Fibroblast of pulmonary artery (primary cell): Measurements from ENCODE around the gene SLC30A10.
A peak's percentile ranks its signal among the peaks of the same experiment; 100 is the strongest.
"Not testable (repeated sequence)": the region's sequence is repeated elsewhere in the genome, so short reads cannot be mapped to it uniquely, and the experiment has no call there.

Experiments used
- DNase-seq: peaks from one replicate; pipeline ENCODE4 v3.0.0-alpha.2; 2010; ENCODE audit warnings: low read depth
- H3K4me3 ChIP-seq: replicated peaks from 2 replicates; pipeline ENCODE4 v1.5.1; 2011; ENCODE audit warnings: low read depth, mild to moderate bottlenecking, control low read depth, low read length, moderate library complexity
- TF ChIP-seq, protein P1 (sequence below): IDR thresholded peaks from 2 replicates; pipeline ENCODE4 v1.5.1; 2011; ENCODE audit warnings: mild to moderate bottlenecking, control low read depth, low read length, inconsistent platforms; ENCODE audit errors: missing control alignments

SLC30A10 gene

DNA sequence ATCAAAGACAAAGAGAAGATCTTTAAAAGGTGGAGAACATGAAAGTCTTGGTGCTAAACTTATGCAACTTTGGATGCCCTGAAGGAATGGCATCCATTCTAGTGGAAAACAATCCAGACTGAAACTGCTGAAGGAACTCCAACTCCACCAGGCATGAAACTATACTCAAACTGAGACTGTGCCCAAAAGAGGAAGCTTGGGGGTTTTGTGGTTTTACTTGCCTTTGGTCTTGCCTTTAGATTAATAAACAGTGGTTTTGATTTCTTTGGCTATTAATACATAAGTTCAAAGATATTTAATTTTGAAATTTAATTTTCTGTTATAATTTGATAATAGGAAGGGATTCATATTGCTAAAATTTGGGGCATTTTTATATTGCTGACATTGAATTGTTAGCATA lies 17.4 kb upstream of the SLC30A10 start:
- H3K4me3 ChIP-seq = no peak overlapping the region
- TF ChIP-seq, protein P1, sequence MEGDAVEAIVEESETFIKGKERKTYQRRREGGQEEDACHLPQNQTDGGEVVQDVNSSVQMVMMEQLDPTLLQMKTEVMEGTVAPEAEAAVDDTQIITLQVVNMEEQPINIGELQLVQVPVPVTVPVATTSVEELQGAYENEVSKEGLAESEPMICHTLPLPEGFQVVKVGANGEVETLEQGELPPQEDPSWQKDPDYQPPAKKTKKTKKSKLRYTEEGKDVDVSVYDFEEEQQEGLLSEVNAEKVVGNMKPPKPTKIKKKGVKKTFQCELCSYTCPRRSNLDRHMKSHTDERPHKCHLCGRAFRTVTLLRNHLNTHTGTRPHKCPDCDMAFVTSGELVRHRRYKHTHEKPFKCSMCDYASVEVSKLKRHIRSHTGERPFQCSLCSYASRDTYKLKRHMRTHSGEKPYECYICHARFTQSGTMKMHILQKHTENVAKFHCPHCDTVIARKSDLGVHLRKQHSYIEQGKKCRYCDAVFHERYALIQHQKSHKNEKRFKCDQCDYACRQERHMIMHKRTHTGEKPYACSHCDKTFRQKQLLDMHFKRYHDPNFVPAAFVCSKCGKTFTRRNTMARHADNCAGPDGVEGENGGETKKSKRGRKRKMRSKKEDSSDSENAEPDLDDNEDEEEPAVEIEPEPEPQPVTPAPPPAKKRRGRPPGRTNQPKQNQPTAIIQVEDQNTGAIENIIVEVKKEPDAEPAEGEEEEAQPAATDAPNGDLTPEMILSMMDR = no peak
- DNase-seq = no peak

DNA sequence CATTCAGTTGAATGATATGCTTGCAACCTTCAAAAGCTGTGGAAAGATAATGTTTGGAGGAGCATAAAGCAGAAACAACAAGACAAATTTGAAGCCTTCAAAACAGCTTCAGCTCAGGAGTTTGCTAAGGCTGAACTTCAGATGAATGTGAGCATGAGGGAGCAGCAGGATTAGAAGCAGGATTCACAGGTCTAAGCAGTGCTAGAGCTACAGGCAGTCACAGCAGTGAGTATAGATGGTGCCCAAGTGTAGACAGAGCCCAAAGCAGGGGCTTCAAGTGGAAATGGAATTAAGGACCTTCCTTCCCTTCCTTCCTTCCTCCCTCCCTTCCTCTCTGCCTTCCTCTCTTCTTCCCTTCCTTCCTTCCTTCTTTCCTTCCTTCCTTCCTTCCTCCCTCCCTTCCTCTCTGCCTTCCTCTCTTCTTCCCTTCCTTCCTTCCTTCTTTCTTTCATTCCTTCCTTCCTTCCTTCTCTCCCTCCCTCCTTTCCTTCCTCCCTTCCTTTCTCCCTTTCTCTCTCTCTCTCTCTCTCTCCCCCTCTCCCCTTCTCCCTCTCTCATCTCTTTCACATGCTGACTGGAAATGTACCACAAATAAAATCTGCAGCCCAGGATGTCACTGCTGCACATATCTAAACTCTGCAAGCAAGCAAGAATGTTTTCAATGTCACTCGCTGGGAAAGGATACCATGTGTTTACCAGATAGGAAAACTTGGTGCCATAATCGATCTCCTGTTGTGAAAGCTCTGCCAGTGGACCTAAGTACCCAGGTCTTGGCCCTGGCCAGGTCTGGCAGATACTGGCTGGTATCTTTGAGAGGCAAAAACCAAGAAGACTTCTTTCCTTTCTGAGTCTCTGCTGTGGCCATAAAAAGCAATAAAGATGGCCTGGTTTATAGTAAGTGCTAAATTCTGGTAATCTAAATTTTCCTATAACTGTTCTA lies 13.1 kb upstream of the SLC30A10 start:
- H3K4me3 ChIP-seq = no peak overlapping the region
- TF ChIP-seq, protein P1 = no peak
- DNase-seq = no peak

DNA sequence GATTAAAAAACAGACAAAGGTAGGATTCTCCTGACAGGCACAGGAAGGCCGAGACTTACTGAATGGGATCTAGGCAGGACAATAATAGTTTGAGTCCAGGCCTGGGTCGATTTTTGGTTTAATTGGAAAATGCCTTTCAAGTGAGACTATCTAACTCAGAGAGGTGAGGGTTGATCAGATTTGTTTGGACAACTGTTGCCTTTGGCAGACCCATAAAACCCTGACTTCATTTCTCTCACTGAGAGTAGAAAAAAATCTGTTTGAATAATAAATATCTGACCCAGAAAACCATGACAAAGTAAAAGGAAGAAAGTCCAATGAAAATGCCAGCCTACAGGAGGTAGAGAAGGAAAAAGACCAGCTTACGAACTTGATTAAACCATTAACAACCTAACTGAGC lies 12.3 kb upstream of the SLC30A10 start:
- TF ChIP-seq, protein P1 = no peak

DNA sequence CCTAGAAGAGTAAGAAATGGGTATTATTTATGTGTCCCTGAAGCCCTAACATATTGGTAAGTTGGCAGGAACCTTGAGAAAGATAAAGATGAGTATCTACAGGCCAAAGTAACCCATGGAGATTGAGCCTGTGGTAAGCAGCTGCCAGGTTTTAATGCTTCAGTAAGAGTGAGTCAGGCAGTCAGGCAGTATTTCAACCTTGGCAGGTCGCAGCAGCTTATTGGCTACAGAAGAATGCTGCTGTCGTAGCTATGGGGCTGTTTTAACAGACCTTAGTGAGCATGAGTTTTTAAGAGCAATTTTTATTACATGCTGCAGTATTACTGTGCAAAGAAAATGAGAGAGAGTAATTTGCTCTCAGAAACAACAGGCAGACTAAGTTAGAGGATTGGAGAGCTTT lies 10.3 kb upstream of the SLC30A10 start:
- peak; percentile 15 for DNase-seq
- TF ChIP-seq, protein P1 = no peak
- H3K4me3 ChIP-seq = no peak overlapping the region

More for the DNA sequence above, 12.3 kb upstream of the SLC30A10 start:
- no peak for DNase-seq
- H3K4me3 ChIP-seq = no peak overlapping the region

DNA sequence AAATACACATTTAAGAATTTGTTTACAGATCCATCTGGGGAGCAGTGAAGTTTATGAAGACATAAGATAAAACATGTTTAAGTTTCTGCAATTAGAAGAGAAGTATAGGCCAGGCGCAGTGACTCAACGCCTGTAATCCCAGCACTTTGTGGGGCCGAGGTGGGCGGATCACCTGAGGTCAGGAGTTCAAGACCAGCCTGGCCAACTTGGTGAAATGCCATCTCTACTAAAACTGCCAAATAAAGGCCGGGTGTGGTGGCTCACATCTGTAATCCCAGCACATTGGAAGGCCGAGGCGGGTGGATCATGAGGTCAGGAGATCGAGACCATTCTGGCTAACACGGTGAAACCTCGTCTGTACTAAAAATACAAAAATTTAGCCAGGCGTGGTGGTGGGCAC lies 5.4 kb upstream of the SLC30A10 start:
- not testable (repeated sequence) for H3K4me3 ChIP-seq, DNase-seq

DNA sequence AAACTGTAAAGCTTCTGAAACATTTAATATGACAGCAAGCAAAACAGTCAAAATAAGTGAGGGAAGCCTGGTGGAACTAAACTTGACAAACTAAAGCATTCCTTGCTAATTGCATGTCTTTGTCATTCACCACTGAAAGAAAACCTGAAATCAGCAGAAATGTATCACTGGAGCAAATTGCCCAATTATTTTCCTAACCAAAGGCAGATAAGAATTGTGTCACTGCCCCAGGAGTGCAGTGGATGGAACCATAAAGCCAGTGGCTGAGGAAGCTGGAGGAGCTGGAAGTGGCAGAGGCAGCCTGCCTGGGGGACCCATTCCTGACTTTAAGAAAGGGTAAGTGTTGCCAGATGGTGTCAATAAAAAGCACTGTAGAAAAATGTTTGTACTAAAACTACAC lies 2.7 kb upstream of the SLC30A10 start:
- TF ChIP-seq, protein P1 = no peak
- H3K4me3 ChIP-seq = no peak overlapping the region
- no peak for DNase-seq

DNA sequence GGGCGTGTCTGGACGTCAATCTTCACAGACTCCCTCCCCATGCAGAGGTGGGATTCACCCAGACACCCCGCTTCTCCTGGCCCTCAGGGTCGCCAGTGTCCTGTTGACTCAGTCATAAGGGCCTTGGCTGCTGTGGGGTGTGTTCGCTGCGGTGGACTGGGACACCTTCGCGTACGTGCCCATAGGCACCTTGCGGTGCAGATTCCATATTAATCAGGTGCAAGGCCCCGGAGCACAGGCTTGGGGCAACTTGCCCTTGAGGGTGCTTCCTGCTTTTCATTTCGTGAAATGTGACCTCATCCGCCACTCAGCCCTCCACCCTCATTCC lies 398 bp upstream of the SLC30A10 start:
- H3K4me3 ChIP-seq = no peak overlapping the region
- TF ChIP-seq, protein P1 = no peak
- no peak for DNase-seq
